Spleen (tissue), 11 donors: ENCODE data around the gene NXNL2. TPM values are rescaled to one million over a fixed set of nuclear protein-coding genes. Genes with fewer than 3 reads are reported as not detected.

Experiments used
- DNase-seq: peaks from one replicate; pipeline ENCODE4 v3.0.0-alpha.2; 2020
- H3K27ac ChIP-seq, 8 donors: fragments of 200-600 bp; sonication (generic) in 7 of 8; 1 replicate in 4 of 8; 2 replicates in 4 of 8; pipeline versions ENCODE4 v1.5.0 to v1.8.0; 2016 to 2021; ENCODE audit warnings: inconsistent platforms in 4 of 8, mild to moderate bottlenecking in 4 of 8, moderate library complexity in 1 of 8
- H3K27me3 ChIP-seq, 7 donors: fragments of 200-600 bp; sonication (generic) in 6 of 7; replicated peaks in 1 of 7; 1 replicate in 4 of 7; 2 replicates in 3 of 7; pipeline versions ENCODE4 v1.5.0 to v1.8.0; 2016 to 2021; ENCODE audit warnings: inconsistent platforms in 3 of 7, mild to moderate bottlenecking in 1 of 7
- H3K36me3 ChIP-seq, 6 donors: fragments of 200-600 bp; sonication (generic) in 5 of 6; 1 replicate in 4 of 6; 2 replicates in 2 of 6; pipeline versions ENCODE4 v1.5.0 to v1.8.0; 2016 to 2021; ENCODE audit warnings: inconsistent platforms in 2 of 6
- H3K4me1 ChIP-seq, 6 donors: fragments of 200-600 bp; sonication (generic) in 5 of 6; 1 replicate in 3 of 6; 2 replicates in 3 of 6; pipeline versions ENCODE4 v1.5.0 to v1.8.0; 2016 to 2021; ENCODE audit warnings: inconsistent platforms in 3 of 6
- H3K4me3 ChIP-seq, 8 donors: fragments of 200-600 bp; sonication (generic) in 7 of 8; 1 replicate in 4 of 8; 2 replicates in 4 of 8; pipeline versions ENCODE4 v1.5.0 to v1.8.0; 2016 to 2021; ENCODE audit warnings: inconsistent platforms in 4 of 8, mild to moderate bottlenecking in 4 of 8, moderate library complexity in 2 of 8
- H3K9me3 ChIP-seq, 8 donors: fragments of 200-600 bp; sonication (generic) in 7 of 8; 1 replicate in 4 of 8; 2 replicates in 4 of 8; pipeline versions ENCODE4 v1.5.0 to v1.8.0; 2016 to 2021; ENCODE audit warnings: inconsistent platforms in 4 of 8
- CTCF ChIP-seq, 11 experiments: fragments of 200-600 bp in 7 of 11; fragments of 450-650 bp in 4 of 11; sonication (generic) in 4 of 11; IDR thresholded peaks in 8 of 11; conservative IDR thresholded peaks in 3 of 11; 1 replicate in 7 of 11; 2 replicates in 4 of 11; pipeline versions ENCODE4 v1.4.0 to v1.8.0; 2016 to 2021; ENCODE audit warnings: antibody characterized with exemption in 11 of 11, inconsistent platforms in 4 of 11, mild to moderate bottlenecking in 1 of 11
- POLR2A ChIP-seq, 3 donors: fragments of 450-650 bp; IDR thresholded peaks; one replicate each; pipeline ENCODE4 v1.5.1; 2017; ENCODE audit warnings: antibody characterized with exemption in 3 of 3, mild to moderate bottlenecking in 1 of 3
- POLR2AphosphoS5 ChIP-seq, 3 donors: sonication (generic); formaldehyde crosslinking; IDR thresholded peaks; one replicate each; pipeline ENCODE4 v1.5.1; 2017; ENCODE audit warnings: antibody characterized with exemption in 3 of 3
- WGBS, 5 donors: extraction: QIAGEN DNeasy Blood & Tissue Kit in 3 of 5; methylation state at CpG; one replicate each; pipeline versions ENCODE4 v1.1.5 to v1.1.7; 2013 to 2018; 5-methylcytosine and 5-hydroxymethylcytosine counted together
- intact Hi-C: fragments of 100-400 bp; cut with DNase I; formaldehyde crosslinking; loops from one replicate; pipeline ENCODE4 v1.15.0; 2023; ENCODE audit warnings: low total_unique reads
- polyA plus RNA-seq, 3 donors: library from polyadenylated mRNA; stranded (reverse); fragments of 200-250 nt; gene quantifications; one replicate each; pipeline ENCODE4 v1.2.1, GENCODE V29; 2013
- total RNA-seq, 7 donors: library from RNA; depleted of rRNA in 3 of 7; stranded (reverse); fragments of >200 nt in 3 of 7; fragmentation: NEBNext Ultra II Directional in 4 of 7; extraction: Animal tissue kit (Norgen Biotek cat#: 25700) in 4 of 7; gene quantifications; one replicate each; pipeline versions ENCODE4 v1.1.0 to v1.2.1, GENCODE V29; 2016 to 2021
- donor health status: healthy with polysubstance abuse.
- donor health status: DM: no; HTN: no; CAD: no; lungs with moderate emphysema.
- donor health status: DM: no; HTN: no; CAD: no.
- donor health status: Bipolar disorder and iron deficiency.
- donor health status: healthy.
- donor health status: DM: no; HTN: no; CAD: no.
- donor health status: DM: yes; HTN: yes; CAD: no.

NXNL2 gene
- total and polyA plus RNA-seq, 10 donors: 0.22 to 0.94 (median 0.29) TPM; not detected in 5

- H3K4me3 ChIP-seq: no peak overlapping the region
- H3K27ac ChIP-seq: no peak overlapping the region
- H3K4me1 ChIP-seq: peaks cover 0 to 29% (median 13%) of the 10 kb centered on the region in 6 donors
- no peak for DNase-seq
- H3K9me3 ChIP-seq: no peaks in the 10 kb centered on the region
- H3K36me3 ChIP-seq: no peaks in the 10 kb centered on the region
- H3K27me3 ChIP-seq: peaks cover 0 to 60% (median 17%) of the 10 kb centered on the region in 7 donors
- TF ChIP-seq CTCF (IDR thresholded peaks at IDR 0.05 in 8 of 11, conservative IDR thresholded peaks at IDR 0.05 in 3 of 11) (no peak), POLR2AphosphoS5 (IDR thresholded peaks at IDR 0.05) (no peak), POLR2A (IDR thresholded peaks at IDR 0.05) (no peak)
- WGBS, 5 donors: 79 to 92% (median 87%) methylated on average over 9 to 10 of the region's 10 CpGs
- intact Hi-C loops: no loop called here
Observed at GRCh38 chr9:88540251-88540763, 5.3 kb downstream of the NXNL2 start.

GRCh38 chr9:88544245-88544644 lies 9.3 kb downstream of the NXNL2 start:
- no peak overlapping the region for H3K27ac ChIP-seq
- H3K4me3 ChIP-seq: no peak overlapping the region
- peaks cover 0 to 8% (median 7%) of the 10 kb centered on the region in 8 donors for H3K9me3 ChIP-seq
- peaks cover 0 to 20% (median 0%) of the 10 kb centered on the region in 7 donors for H3K27me3 ChIP-seq
- intact Hi-C loops: no loop called here
- no peak for DNase-seq
- peaks cover 0 to 6% (median 0%) of the 10 kb centered on the region in 6 donors for H3K4me1 ChIP-seq
- no peaks in the 10 kb centered on the region for H3K36me3 ChIP-seq
- 53 to 68% (median 59%) methylated on average over 11 of the region's 11 CpGs for WGBS, 5 donors
- TF ChIP-seq POLR2AphosphoS5 (IDR thresholded peaks at IDR 0.05) (peak in 1 of 3 donors; percentile 47), POLR2A (IDR thresholded peaks at IDR 0.05) (no peak)

- H3K27ac ChIP-seq: no peak overlapping the region
- H3K4me1 ChIP-seq: no peaks in the 10 kb centered on the region
- H3K4me3 ChIP-seq: no peak overlapping the region
- H3K27me3 ChIP-seq: peaks cover 0 to 13% (median 0%) of the 10 kb centered on the region in 7 donors
- no peaks in the 10 kb centered on the region for H3K36me3 ChIP-seq
- intact Hi-C loops: no loop called here
- TF ChIP-seq POLR2AphosphoS5 (IDR thresholded peaks at IDR 0.05): no peak
- no peak for TF ChIP-seq CTCF (IDR thresholded peaks at IDR 0.05 in 8 of 11, conservative IDR thresholded peaks at IDR 0.05 in 3 of 11)
- TF ChIP-seq POLR2A (IDR thresholded peaks at IDR 0.05): no peak
- peaks cover 0 to 11% (median 7%) of the 10 kb centered on the region in 8 donors for H3K9me3 ChIP-seq
- WGBS, 5 donors: 27 to 53% (median 45%) methylated on average over 2 of the region's 2 CpGs
- no peak for DNase-seq
Observed at GRCh38 chr9:88551546-88552137, 16.7 kb downstream of the NXNL2 start.

GRCh38 chr9:88553350-88553749 lies 18.4 kb downstream of the NXNL2 start:
- Histone ChIP-seq H3K9me3 (peaks cover 0 to 11% (median 7%) of the 10 kb centered on the region in 8 donors), H3K4me1 (no peaks in the 10 kb centered on the region), H3K4me3 (no peak overlapping the region), H3K27ac (no peak overlapping the region), H3K36me3 (no peaks in the 10 kb centered on the region), H3K27me3 (peaks cover 0 to 13% (median 0%) of the 10 kb centered on the region in 7 donors)
- TF ChIP-seq POLR2A (IDR thresholded peaks at IDR 0.05) (no peak), CTCF (IDR thresholded peaks at IDR 0.05 in 8 of 11, conservative IDR thresholded peaks at IDR 0.05 in 3 of 11) (no peak), POLR2AphosphoS5 (IDR thresholded peaks at IDR 0.05) (no peak)
- intact Hi-C loops: no loop called here
- 82 to 92% (median 86%) methylated on average over 3 of the region's 3 CpGs for WGBS, 5 donors
- DNase-seq: no peak
